ENCODE results near the gene DGCR8. TPM values are rescaled to one million over a fixed set of nuclear protein-coding genes. Genes with fewer than 3 reads are reported as not detected.

The DGCR8 gene
- total RNA-seq, 2 donors from 2014 or later: 8.3 to 12.1 TPM

- H3K4me1 ChIP-seq: peaks cover 0 to 52% of the 10 kb centered on the region in 2 donors
- H3K9me3 ChIP-seq: no peaks in the 10 kb centered on the region
- no peak for TF ChIP-seq CTCF (IDR thresholded peaks at IDR 0.05)
- no peaks in the 10 kb centered on the region for H3K27me3 ChIP-seq
- no peak for DNase-seq (ENCODE audit: low spot score)
- H3K4me3 ChIP-seq: no peak overlapping the region
- H3K36me3 ChIP-seq: peaks cover 50% of the 10 kb centered on the region
- H3K27ac ChIP-seq: no peak overlapping the region
Measured at GRCh38 chr22:20085651-20086050, 5.6 kb downstream of the DGCR8 start.

- Histone ChIP-seq H3K27me3 (no peaks in the 10 kb centered on the region), H3K27ac (no peak overlapping the region), H3K4me1 (peaks cover 0 to 47% of the 10 kb centered on the region in 2 donors), H3K4me3 (no peak overlapping the region), H3K36me3 (peaks cover 55% of the 10 kb centered on the region), H3K9me3 (no peaks in the 10 kb centered on the region)
- no peak for TF ChIP-seq CTCF (IDR thresholded peaks at IDR 0.05)
- DNase-seq (ENCODE audit: low spot score): no peak
Measured at GRCh38 chr22:20086101-20086599, 6.1 kb downstream of the DGCR8 start.

GRCh38 chr22:20086763-20087162, 6.7 kb downstream of the DGCR8 start:
- Histone ChIP-seq H3K4me1 (peaks cover 0 to 41% of the 10 kb centered on the region in 2 donors), H3K27ac (no peak overlapping the region), H3K4me3 (no peak overlapping the region), H3K27me3 (no peaks in the 10 kb centered on the region), H3K9me3 (no peaks in the 10 kb centered on the region), H3K36me3 (peaks cover 62% of the 10 kb centered on the region)
- no peak for TF ChIP-seq CTCF (IDR thresholded peaks at IDR 0.05)
- no peak for DNase-seq (ENCODE audit: low spot score)

GRCh38 chr22:20087319-20088262, 7.5 kb downstream of the DGCR8 start:
- Histone ChIP-seq H3K4me1 (peaks cover 0 to 33% of the 10 kb centered on the region in 2 donors), H3K36me3 (peaks cover 70% of the 10 kb centered on the region), H3K27ac (no peak overlapping the region), H3K9me3 (no peaks in the 10 kb centered on the region), H3K27me3 (no peaks in the 10 kb centered on the region), H3K4me3 (no peak overlapping the region)
- no peak for TF ChIP-seq CTCF (IDR thresholded peaks at IDR 0.05)
- DNase-seq (ENCODE audit: low spot score): no peak

GRCh38 chr22:20088263-20088648, 8.2 kb downstream of the DGCR8 start:
- Histone ChIP-seq H3K27me3 (no peaks in the 10 kb centered on the region), H3K36me3 (peaks cover 77% of the 10 kb centered on the region), H3K27ac (no peak overlapping the region), H3K4me1 (peaks cover 0 to 26% of the 10 kb centered on the region in 2 donors), H3K4me3 (no peak overlapping the region), H3K9me3 (no peaks in the 10 kb centered on the region)
- DNase-seq (ENCODE audit: low spot score): no peak
- no peak for TF ChIP-seq CTCF (IDR thresholded peaks at IDR 0.05)

All from right atrium auricular region (tissue), 2 donors.